Measurements from ENCODE around the gene LPAR1.

DNA sequence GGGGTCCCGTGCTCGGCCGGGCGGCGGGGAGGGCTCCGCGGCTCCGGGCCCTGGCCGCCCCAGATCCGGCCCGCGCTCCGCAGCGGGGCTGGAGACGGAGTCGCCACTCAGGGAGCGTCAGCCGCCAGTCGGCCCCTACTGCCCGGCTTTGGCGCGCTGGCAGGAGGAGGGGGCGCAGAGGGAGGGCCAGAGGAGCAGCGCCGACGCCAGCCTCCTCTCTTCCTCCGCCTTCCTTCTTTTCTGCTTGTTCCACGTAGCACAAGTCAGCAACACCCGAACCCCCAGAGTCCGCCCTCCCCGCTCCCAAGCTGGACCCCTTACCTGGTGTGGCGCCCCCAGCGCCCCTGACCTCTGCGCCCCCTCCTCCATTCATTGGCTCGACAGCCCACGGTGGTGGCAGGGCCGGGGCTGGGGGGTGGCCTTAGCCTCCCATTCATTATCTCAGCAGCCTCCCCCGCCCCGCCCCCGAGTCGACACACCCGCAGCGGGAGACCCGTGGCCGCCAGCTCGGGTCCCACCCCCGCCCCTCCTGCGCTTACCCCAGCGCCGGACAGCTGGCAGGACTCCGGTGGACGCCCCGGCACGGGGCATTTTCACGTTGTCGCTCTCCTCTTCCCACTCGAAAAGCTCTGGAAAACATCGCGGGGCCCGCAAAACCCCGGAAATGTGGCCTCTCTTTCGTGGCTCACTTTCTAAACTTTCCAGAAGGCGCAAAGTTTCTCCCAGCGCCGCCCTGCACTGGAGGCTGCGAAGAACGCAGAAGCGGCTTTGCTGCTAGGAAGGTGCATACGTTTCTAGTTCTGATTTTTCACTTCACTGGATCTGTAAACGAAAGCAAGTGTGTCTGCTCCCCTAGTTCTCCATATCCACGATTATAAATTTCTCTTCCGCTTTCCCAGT is at the start of gene LPAR1:
- TF ChIP-seq, protein P1, sequence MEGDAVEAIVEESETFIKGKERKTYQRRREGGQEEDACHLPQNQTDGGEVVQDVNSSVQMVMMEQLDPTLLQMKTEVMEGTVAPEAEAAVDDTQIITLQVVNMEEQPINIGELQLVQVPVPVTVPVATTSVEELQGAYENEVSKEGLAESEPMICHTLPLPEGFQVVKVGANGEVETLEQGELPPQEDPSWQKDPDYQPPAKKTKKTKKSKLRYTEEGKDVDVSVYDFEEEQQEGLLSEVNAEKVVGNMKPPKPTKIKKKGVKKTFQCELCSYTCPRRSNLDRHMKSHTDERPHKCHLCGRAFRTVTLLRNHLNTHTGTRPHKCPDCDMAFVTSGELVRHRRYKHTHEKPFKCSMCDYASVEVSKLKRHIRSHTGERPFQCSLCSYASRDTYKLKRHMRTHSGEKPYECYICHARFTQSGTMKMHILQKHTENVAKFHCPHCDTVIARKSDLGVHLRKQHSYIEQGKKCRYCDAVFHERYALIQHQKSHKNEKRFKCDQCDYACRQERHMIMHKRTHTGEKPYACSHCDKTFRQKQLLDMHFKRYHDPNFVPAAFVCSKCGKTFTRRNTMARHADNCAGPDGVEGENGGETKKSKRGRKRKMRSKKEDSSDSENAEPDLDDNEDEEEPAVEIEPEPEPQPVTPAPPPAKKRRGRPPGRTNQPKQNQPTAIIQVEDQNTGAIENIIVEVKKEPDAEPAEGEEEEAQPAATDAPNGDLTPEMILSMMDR (IDR thresholded peaks at IDR 0.05; ENCODE audit: insufficient read depth, low read depth, low read length): no peak
- no peak for TF ChIP-seq EZH2 (IDR thresholded peaks at IDR 0.05; ENCODE audit: insufficient read depth, low read length)

Data from astrocyte (in vitro differentiated cells and primary cell).